BLaER1 treated with 17β-estradiol and CSF1 and Interleukin-3, amounts not matched to agents 10 nM and 100 nM (cell line): ENCODE results near the gene PLPPR3.
A peak's percentile ranks its signal among the peaks of the same experiment; 100 is the strongest.

Experiments
- H3K27ac ChIP-seq, 11 experiments: shearing (Covaris generic); formaldehyde crosslinking; 2 replicates each; pipeline ENCODE4 v1.8.1; 2022
- H3K27me3 ChIP-seq, 11 experiments: shearing (Covaris generic); formaldehyde crosslinking; 2 replicates each; pipeline ENCODE4 v1.8.1; 2022
- H3K36me3 ChIP-seq, 11 experiments: shearing (Covaris generic); formaldehyde crosslinking; 2 replicates each; pipeline ENCODE4 v1.8.1; 2022
- H3K4me1 ChIP-seq, 10 experiments: shearing (Covaris generic); formaldehyde crosslinking; 2 replicates each; pipeline ENCODE4 v1.8.1; 2022
- H3K4me2 ChIP-seq, 11 experiments: shearing (Covaris generic); formaldehyde crosslinking; 2 replicates each; pipeline ENCODE4 v1.8.1; 2022
- H3K4me3 ChIP-seq, 10 experiments: shearing (Covaris generic); formaldehyde crosslinking; 2 replicates each; pipeline ENCODE4 v1.8.1; 2022
- H3K9ac ChIP-seq, 11 experiments: shearing (Covaris generic); formaldehyde crosslinking; 2 replicates each; pipeline ENCODE4 v1.8.1; 2022
- H3K9me3 ChIP-seq, 11 experiments: shearing (Covaris generic); formaldehyde crosslinking; replicated peaks in 1 of 11; 2 replicates each; pipeline ENCODE4 v1.8.1; 2022
- H4K20me1 ChIP-seq, 11 experiments: shearing (Covaris generic); formaldehyde crosslinking; 2 replicates each; pipeline ENCODE4 v1.8.1; 2022
- Cebpa-rat ChIP-seq, 11 experiments: shearing (Covaris generic); IDR thresholded peaks; 2 replicates each; pipeline ENCODE4 v1.8.1; 2022

PLPPR3 gene

DNA sequence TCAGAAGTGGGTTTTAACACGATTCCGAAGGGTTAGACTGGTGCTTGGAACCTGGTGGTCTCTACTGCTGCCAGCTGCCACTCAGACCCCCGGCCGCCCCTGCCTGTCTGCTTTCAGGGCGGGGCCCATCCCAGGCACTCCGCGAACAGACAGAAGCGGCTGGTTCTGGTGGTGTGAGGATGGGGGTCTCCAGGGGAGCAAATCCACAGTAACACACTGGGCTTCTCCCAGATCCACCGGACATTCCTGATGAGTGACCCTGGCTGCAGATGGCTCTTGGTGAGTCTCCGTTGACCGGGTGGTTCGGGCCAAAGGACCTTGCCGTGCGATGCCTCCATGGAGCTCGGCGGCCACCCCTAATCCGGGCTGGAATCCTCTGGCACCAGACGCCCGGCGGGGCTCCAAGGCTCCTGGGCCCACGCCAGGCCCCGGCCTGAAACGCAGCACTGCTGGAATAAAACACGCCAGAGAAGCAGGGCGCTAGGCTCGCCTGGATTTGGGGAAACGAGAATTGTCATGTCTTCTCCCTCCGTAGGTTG, 26.6 kb downstream of the PLPPR3 start:
- no peak for TF ChIP-seq Cebpa-rat (IDR thresholded peaks at IDR 0.05)
- Histone ChIP-seq H3K9me3 (peaks cover 0 to 3% (median 0%) of the 10 kb centered on the region in 11 experiments; a peak in 2 of 22 replicates), H3K4me1 (peaks cover 23 to 42% (median 33%) of the 10 kb centered on the region in 10 experiments), H4K20me1 (peaks cover 23 to 28% (median 24%) of the 10 kb centered on the region in 11 experiments), H3K4me3 (no peak overlapping the region), H3K9ac (no peak overlapping the region), H3K27ac (no peak overlapping the region), H3K4me2 (no peak overlapping the region), H3K27me3 (no peaks in the 10 kb centered on the region), H3K36me3 (peaks cover 10 to 23% (median 22%) of the 10 kb centered on the region in 11 experiments)

DNA sequence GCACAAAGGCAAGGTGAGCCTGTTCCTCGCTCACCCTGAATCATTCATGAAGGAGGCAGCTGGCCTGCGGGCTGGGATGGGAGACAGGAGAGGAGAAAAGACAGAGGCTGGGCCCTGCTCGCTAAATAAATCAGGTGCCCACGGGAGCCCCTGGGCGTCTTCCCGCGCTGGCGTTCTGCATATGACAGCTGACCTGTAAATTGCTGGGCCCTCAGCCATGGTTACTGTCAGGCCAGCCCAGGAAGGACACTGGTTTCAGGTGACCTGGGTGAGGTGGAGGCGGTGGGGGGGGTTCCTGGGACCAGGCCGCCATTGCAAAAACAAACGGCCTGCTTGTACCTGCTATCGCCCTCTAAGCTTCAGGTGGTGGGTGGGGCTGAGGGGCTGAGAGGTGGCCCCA, 27.9 kb downstream of the PLPPR3 start:
- Histone ChIP-seq H3K4me3 (no peak overlapping the region), H3K27me3 (no peaks in the 10 kb centered on the region), H3K9ac (no peak overlapping the region), H3K4me2 (no peak overlapping the region), H3K27ac (no peak overlapping the region), H4K20me1 (peaks cover 10 to 14% (median 11%) of the 10 kb centered on the region in 11 experiments), H3K4me1 (peaks cover 25 to 43% (median 32%) of the 10 kb centered on the region in 10 experiments), H3K36me3 (peaks cover 0 to 9% (median 8%) of the 10 kb centered on the region in 11 experiments; a peak in 20 of 22 replicates), H3K9me3 (peaks cover 0 to 3% (median 0%) of the 10 kb centered on the region in 11 experiments; a peak in 2 of 22 replicates)
- no peak for TF ChIP-seq Cebpa-rat (IDR thresholded peaks at IDR 0.05)

DNA sequence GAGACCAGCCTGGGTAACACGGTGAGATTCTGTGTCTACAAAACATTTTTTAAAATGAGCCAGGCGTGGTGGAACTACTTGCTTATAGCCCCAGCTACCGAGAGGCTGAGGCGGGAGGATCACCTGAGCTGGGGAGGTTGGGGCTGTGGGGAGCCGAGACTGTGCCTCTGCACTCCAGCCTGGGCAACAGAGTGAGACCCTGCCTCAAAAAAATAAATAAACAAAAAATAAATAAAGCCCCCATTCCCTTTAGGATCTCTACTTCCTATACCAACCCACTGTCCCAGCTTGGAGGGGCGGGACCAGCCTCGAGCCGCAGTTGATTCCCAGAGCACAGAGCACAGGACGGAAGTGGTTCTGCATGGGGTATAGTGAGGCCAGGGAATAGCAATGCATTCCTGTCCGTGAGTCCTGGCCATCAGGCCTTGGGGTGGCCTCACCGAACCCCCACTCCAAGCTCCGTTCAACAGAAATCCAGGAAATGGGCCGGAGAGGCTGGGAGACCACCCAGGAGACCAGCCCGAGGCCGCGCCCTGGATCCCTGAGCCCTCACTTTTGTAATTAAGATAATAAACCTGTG, 29.4 kb downstream of the PLPPR3 start:
- no peaks in the 10 kb centered on the region for H3K36me3 ChIP-seq
- no peaks in the 10 kb centered on the region for H3K27me3 ChIP-seq
- TF ChIP-seq Cebpa-rat (IDR thresholded peaks at IDR 0.05): no peak
- H3K9ac ChIP-seq: peak overlapping the region in 4 of 11 experiments; percentile 6 to 35 (median 18); a peak in 3 of 22 replicates
- peaks cover 0 to under 1% (median 0%) of the 10 kb centered on the region in 11 experiments; a peak in 1 of 22 replicates for H4K20me1 ChIP-seq
- peak overlapping the region in 7 of 11 experiments; percentile 5 to 30 (median 9); a peak in 3 of 22 replicates for H3K4me2 ChIP-seq
- no peaks in the 10 kb centered on the region for H3K9me3 ChIP-seq
- peak overlapping the region in 5 of 11 experiments; percentile 7 to 29 (median 18); a peak in 5 of 22 replicates for H3K27ac ChIP-seq
- peaks cover 28 to 48% (median 36%) of the 10 kb centered on the region in 10 experiments for H3K4me1 ChIP-seq
- H3K4me3 ChIP-seq: no peak overlapping the region

DNA sequence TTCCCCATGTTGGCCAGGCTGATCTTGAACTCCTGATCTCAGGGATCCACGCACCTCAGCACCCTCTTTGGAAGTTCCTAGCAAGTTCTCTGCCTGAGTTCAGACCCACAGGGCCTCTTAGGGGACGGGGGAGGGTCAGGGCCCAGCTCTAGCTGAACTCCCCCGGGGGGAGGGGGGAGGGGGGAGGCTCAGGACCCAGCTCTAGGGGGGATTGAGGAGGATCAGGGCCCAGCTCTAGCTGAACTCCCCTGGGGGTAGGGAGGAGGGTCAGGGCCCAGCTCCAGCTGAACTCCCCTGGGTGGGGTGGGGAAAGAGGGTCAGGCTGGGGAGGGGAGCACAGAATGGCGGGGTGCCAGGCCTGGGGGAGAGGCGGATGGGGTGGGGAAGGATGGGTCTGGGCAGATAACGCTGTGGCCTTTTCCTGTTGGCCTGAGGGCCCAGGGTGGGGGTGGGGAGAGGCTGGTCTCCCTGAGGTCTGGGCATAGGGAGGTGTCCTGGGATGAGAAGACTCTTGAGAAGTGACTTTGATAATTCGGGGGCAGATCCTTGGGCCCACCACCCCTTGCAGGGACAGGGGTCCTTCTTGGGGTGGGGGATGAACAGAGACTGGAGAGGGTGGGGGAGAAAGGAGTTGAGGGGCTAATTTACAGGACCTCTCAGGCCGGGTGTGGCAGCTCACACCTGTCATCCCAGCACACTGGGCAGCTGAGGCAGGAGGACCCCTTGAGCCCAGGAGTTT, 30.0 kb downstream of the PLPPR3 start:
- no peaks in the 10 kb centered on the region for H3K9me3 ChIP-seq
- no peaks in the 10 kb centered on the region for H4K20me1 ChIP-seq
- peak overlapping the region in 3 of 11 experiments; percentile 6 to 19 (median 17); a peak in 3 of 22 replicates for H3K9ac ChIP-seq
- H3K4me3 ChIP-seq: no peak overlapping the region
- H3K4me1 ChIP-seq: peaks cover 28 to 48% (median 36%) of the 10 kb centered on the region in 10 experiments
- H3K4me2 ChIP-seq: peak overlapping the region in 9 of 11 experiments; percentile 5 to 38 (median 21); a peak in 9 of 22 replicates
- H3K27me3 ChIP-seq: no peaks in the 10 kb centered on the region
- H3K27ac ChIP-seq: peak overlapping the region in 5 of 11 experiments; percentile 7 to 29 (median 18); a peak in 5 of 22 replicates
- no peaks in the 10 kb centered on the region for H3K36me3 ChIP-seq
- no peak for TF ChIP-seq Cebpa-rat (IDR thresholded peaks at IDR 0.05)

DNA sequence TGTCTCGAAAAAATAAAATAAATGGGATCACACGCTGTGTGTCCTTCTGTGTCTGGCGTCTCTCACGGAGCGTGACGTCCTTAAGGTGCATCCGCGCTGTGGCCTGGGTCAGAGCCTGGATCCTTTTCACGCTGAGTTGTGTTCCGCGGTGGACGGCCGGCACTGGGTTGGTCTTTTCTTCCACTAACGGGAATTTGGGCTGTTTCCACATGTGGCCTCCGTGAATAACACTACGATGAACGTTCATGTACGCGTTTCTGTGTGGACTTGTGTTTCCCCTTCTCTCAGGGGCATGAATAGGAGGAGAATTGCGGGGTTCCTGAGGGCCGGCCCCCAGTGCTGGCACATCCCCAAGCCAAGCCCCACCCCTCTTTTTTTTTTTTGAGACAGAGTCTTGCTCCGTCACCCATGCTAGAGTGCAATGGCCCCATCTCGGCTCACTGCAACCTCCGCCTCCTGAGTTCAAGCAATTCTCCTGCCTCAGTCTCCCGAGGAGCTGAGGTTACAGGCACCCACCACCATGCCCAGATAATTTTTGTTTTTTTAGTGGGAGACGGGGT, 30.7 kb downstream of the PLPPR3 start:
- no peaks in the 10 kb centered on the region for H3K27me3 ChIP-seq
- H3K9me3 ChIP-seq: no peaks in the 10 kb centered on the region
- H3K36me3 ChIP-seq: no peaks in the 10 kb centered on the region
- H3K9ac ChIP-seq: no peak overlapping the region
- H4K20me1 ChIP-seq: no peaks in the 10 kb centered on the region
- no peak for TF ChIP-seq Cebpa-rat (IDR thresholded peaks at IDR 0.05)
- H3K27ac ChIP-seq: no peak overlapping the region
- no peak overlapping the region for H3K4me3 ChIP-seq
- peak overlapping the region in 4 of 11 experiments; percentile 18 to 38 (median 36); a peak in 6 of 22 replicates for H3K4me2 ChIP-seq
- peaks cover 23 to 43% (median 31%) of the 10 kb centered on the region in 10 experiments for H3K4me1 ChIP-seq

DNA sequence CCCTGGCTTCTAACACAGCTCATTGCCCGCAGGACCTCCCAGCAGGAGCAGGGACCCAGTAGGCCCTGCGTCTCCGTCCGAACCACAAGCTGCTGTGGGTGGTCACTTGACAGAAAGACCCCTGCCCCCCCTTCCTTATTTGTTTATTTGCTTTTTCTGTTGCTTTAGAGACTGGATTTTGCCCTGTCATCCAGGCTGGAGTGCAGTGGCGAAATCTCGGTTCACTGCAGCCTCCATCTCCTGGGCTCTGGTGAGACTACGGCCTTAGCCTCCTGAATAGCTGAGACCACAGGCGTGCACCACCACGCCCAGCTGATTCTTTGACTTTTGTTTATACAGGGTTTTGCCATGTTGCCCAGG, 32.1 kb downstream of the PLPPR3 start:
- no peaks in the 10 kb centered on the region for H3K36me3 ChIP-seq
- peak in 1 of 11 experiments; percentile 10; a peak in 1 of 22 replicates for TF ChIP-seq Cebpa-rat (IDR thresholded peaks at IDR 0.05)
- H3K9me3 ChIP-seq: no peaks in the 10 kb centered on the region
- H3K27ac ChIP-seq: peak overlapping the region in 10 of 11 experiments; percentile 38 to 77 (median 62); a peak in 19 of 22 replicates
- H3K4me1 ChIP-seq: peaks cover 21 to 39% (median 29%) of the 10 kb centered on the region in 10 experiments
- H3K9ac ChIP-seq: peak overlapping the region; percentile 34 to 70 (median 61); a peak in 21 of 22 replicates
- H4K20me1 ChIP-seq: no peaks in the 10 kb centered on the region
- H3K4me2 ChIP-seq: peak overlapping the region; percentile 64 to 83 (median 71)
- H3K27me3 ChIP-seq: no peaks in the 10 kb centered on the region
- H3K4me3 ChIP-seq: no peak overlapping the region; a peak in 1 of 20 replicates

DNA sequence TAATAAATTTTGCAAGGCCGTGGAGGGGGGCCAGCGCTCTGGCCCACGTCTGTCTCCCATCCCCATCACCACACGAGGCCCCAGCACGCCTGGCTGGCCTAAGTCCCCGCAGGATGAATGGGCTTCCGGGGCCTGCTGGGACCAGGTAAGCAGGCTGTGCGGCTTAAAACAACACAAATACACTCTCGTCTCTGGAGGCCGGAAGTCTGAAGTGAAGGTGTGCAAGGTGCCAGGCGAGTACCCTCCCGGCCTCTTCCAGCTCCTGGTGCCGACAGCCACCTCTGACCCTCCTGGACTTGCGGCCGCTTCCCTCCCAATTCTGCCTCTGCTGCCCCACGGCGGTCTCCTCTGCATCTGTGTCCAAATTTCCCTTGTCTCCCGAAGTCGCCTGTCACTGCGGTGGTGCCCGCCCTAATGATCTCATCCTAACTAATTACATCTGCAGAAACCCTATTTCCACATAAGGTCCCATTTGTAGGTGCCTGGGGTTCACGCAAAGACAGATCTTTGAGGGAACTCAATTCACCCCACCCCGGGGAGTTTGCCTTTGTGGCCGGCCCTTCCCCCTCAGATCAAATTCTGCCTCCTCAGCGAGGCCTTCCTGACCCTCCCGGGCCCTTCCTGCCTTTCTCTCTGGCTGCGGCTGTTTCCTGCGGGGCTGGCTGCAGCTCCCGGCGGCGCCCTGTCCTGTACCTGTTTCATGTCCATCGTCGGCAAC, 32.6 kb downstream of the PLPPR3 start:
- Histone ChIP-seq H3K27ac (peak overlapping the region in 10 of 11 experiments; percentile 38 to 77 (median 62); a peak in 19 of 22 replicates), H4K20me1 (no peaks in the 10 kb centered on the region), H3K4me2 (peak overlapping the region; percentile 64 to 83 (median 71)), H3K9me3 (no peaks in the 10 kb centered on the region), H3K4me1 (peaks cover 21 to 39% (median 29%) of the 10 kb centered on the region in 10 experiments), H3K36me3 (no peaks in the 10 kb centered on the region), H3K27me3 (no peaks in the 10 kb centered on the region), H3K4me3 (no peak overlapping the region; a peak in 1 of 20 replicates), H3K9ac (peak overlapping the region; percentile 34 to 70 (median 61); a peak in 21 of 22 replicates)
- no peak for TF ChIP-seq Cebpa-rat (IDR thresholded peaks at IDR 0.05)

DNA sequence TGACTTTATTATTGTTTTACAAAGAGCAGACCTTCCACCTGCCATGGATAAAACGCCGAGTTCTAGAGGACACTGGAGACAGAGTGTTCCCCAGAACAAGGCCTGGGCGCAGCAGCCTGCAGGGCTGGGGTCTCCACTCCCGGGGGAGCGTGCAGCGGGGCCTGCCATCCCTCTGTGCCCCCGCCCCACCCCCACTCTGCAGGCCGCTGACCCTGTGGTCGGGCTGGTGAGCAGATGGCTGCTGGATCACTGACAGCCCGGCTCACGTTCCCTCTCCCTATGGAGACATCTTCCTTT, 33.1 kb downstream of the PLPPR3 start:
- H3K4me3 ChIP-seq: no peak overlapping the region
- peak overlapping the region; percentile 64 to 83 (median 71) for H3K4me2 ChIP-seq
- H4K20me1 ChIP-seq: no peaks in the 10 kb centered on the region
- peak overlapping the region in 10 of 11 experiments; percentile 34 to 70 (median 60); a peak in 16 of 22 replicates for H3K9ac ChIP-seq
- H3K27ac ChIP-seq: peak overlapping the region in 8 of 11 experiments; percentile 55 to 77 (median 66); a peak in 16 of 22 replicates
- peaks cover 22 to 41% (median 29%) of the 10 kb centered on the region in 10 experiments for H3K4me1 ChIP-seq
- no peak for TF ChIP-seq Cebpa-rat (IDR thresholded peaks at IDR 0.05)
- H3K9me3 ChIP-seq: no peaks in the 10 kb centered on the region
- no peaks in the 10 kb centered on the region for H3K27me3 ChIP-seq
- H3K36me3 ChIP-seq: no peaks in the 10 kb centered on the region
